HCT116 (cell line): ENCODE results near the gene PHKG2. TPM values are rescaled to one million over a fixed set of nuclear protein-coding genes. Genes with fewer than 3 reads are reported as not detected.

Source experiments
- ATAC-seq: fragments of 200-7000 bp; cut with Tn5 transposase; 2 replicates; pipeline ENCODE4 v1.9.1; 2020; ENCODE audit warnings: mild to moderate bottlenecking, moderate library complexity
- BruUV-seq: library from RNA; stranded (reverse); fragments of 400-500 nt; replicated peaks from 2 replicates; lab custom pipeline; 2021; lab: Mats Ljungman, UMichigan
- CTCF ChIA-PET: fragments of 300-600 bp; sonication (Branson Sonifier 250); formaldehyde crosslinking; loops from one replicate; lab custom pipeline; 2021; ENCODE audit warnings: antibody characterized with exemption; lab: Charles Lee
- POLR2A ChIA-PET: fragments of 300-600, 350-600 bp; sonication (Branson Sonifier 250); formaldehyde crosslinking; loops from one replicate; lab custom pipeline; 2021; ENCODE audit warnings: antibody characterized with exemption; lab: Charles Lee
- RAD21 ChIA-PET, 2 experiments: fragments of 300-600 bp; sonication (Branson Sonifier 250); formaldehyde crosslinking; loops; one replicate each; lab custom pipeline; 2023; ENCODE audit warnings: low total read pairs in 2 of 2; ENCODE audit not compliant: uncharacterized antibody in 2 of 2, unreplicated experiment in 2 of 2, low non-redundant PET in 1 of 2; lab: Charles Lee
- DNase-seq: peaks from one replicate; pipeline ENCODE4 v3.0.0-alpha.2; 2010; ENCODE audit warnings: low read depth, low spot score
- H2AFZ ChIP-seq: fragments of 200-600 bp; shearing (Covaris generic), sonication (generic); 2 replicates; pipeline ENCODE4 v1.6.1; 2017; ENCODE audit warnings: low read depth, mixed run types, mixed read lengths, antibody characterized with exemption, low read length; ENCODE audit not compliant: poor library complexity, severe bottlenecking
- H3K27ac ChIP-seq: 2 replicates; pipeline ENCODE4 v1.5.1; 2012; ENCODE audit warnings: low read depth, low read length
- H3K27me3 ChIP-seq: fragments of 200-600 bp; sonication (generic); 2 replicates; pipeline ENCODE4 v1.6.1; 2016; ENCODE audit warnings: mixed run types, low read length, mixed read lengths; ENCODE audit not compliant: insufficient read depth
- H3K36me3 ChIP-seq, 2 experiments: fragments of 200-500 bp in 1 of 2; fragments of 200-600 bp in 1 of 2; sonication (Bioruptor generic) in 1 of 2; sonication (generic) in 1 of 2; 2 replicates each; pipeline versions ENCODE4 v1.5.1 to v1.6.1; 2014 to 2016; ENCODE audit warnings: low read length in 2 of 2, inconsistent platforms in 1 of 2, mixed read lengths in 1 of 2, mixed run types in 1 of 2; ENCODE audit not compliant: insufficient read depth in 2 of 2, control insufficient read depth in 1 of 2
- H3K4me1 ChIP-seq, 2 experiments: fragments of 200-600 bp in 1 of 2; sonication (generic) in 1 of 2; 2 replicates each; pipeline versions ENCODE4 v1.5.1 to v1.6.1; 2012 to 2017; ENCODE audit warnings: low read length in 2 of 2, inconsistent platforms in 1 of 2, mild to moderate bottlenecking in 1 of 2, mixed read lengths in 1 of 2, mixed run types in 1 of 2, moderate library complexity in 1 of 2; ENCODE audit not compliant: insufficient read depth in 2 of 2, control insufficient read depth in 1 of 2
- H3K4me2 ChIP-seq: fragments of 200-600 bp; sonication (generic); 2 replicates; pipeline ENCODE4 v1.6.1; 2017; ENCODE audit warnings: mixed run types, low read length, mixed read lengths
- H3K4me3 ChIP-seq, 2 experiments: fragments of 200-600 bp in 1 of 2; sonication (generic) in 1 of 2; replicated peaks in 1 of 2; 2 replicates each; pipeline ENCODE4 v1.5.1; 2011 to 2016; ENCODE audit warnings: low read length in 2 of 2, control low read depth in 1 of 2, low read depth in 1 of 2, mild to moderate bottlenecking in 1 of 2, mixed read lengths in 1 of 2, mixed run types in 1 of 2
- H3K79me2 ChIP-seq: fragments of 200-600 bp; sonication (generic); 2 replicates; pipeline ENCODE4 v1.6.1; 2017; ENCODE audit warnings: mild to moderate bottlenecking, mixed run types, low read length, moderate library complexity, mixed read lengths; ENCODE audit not compliant: insufficient read depth
- H3K9ac ChIP-seq: fragments of 200-600 bp; sonication (generic); 2 replicates; pipeline ENCODE4 v1.6.1; 2016; ENCODE audit warnings: low read length, mixed read lengths
- H3K9me2 ChIP-seq: fragments of 200-600 bp; sonication (generic), shearing (Covaris generic); 2 replicates; pipeline ENCODE4 v1.6.1; 2017; ENCODE audit warnings: mixed run types, mild to moderate bottlenecking, moderate library complexity; ENCODE audit not compliant: insufficient read depth
- H3K9me3 ChIP-seq, 2 experiments: fragments of 200-500 bp in 1 of 2; fragments of 200-600 bp in 1 of 2; sonication (Bioruptor generic) in 1 of 2; sonication (generic) in 1 of 2; 2 replicates each; pipeline ENCODE4 v1.6.1; 2014 to 2017; ENCODE audit warnings: low read length in 2 of 2, mixed read lengths in 2 of 2, inconsistent platforms in 1 of 2, low read depth in 1 of 2, mild to moderate bottlenecking in 1 of 2, mixed run types in 1 of 2, moderate library complexity in 1 of 2; ENCODE audit not compliant: control insufficient read depth in 1 of 2, insufficient read depth in 1 of 2
- H4K20me1 ChIP-seq: fragments of 200-600 bp; sonication (generic), shearing (Covaris generic); 2 replicates; pipeline ENCODE4 v1.6.1; 2017; ENCODE audit warnings: mixed run types, mild to moderate bottlenecking, moderate library complexity; ENCODE audit not compliant: insufficient read depth
- CEBPB ChIP-seq: IDR thresholded peaks from 2 replicates; pipeline ENCODE4 v1.6.1; 2012; ENCODE audit warnings: low read depth
- EGR1 ChIP-seq: IDR thresholded peaks from 2 replicates; pipeline ENCODE4 v1.6.1; 2012; ENCODE audit warnings: low read depth
- FOSL1 ChIP-seq: IDR thresholded peaks from 2 replicates; pipeline ENCODE4 v1.6.1; 2012; ENCODE audit warnings: low read depth
- JUND ChIP-seq: IDR thresholded peaks from 2 replicates; pipeline ENCODE4 v1.6.1; 2012
- POLR2AphosphoS5 ChIP-seq: IDR thresholded peaks from 2 replicates; pipeline ENCODE4 v1.6.1; 2011; ENCODE audit warnings: mild to moderate bottlenecking, low read depth, low read length, moderate library complexity
- SIN3A ChIP-seq: IDR thresholded peaks from 2 replicates; pipeline ENCODE4 v1.6.1; 2012; ENCODE audit warnings: low read depth
- ZFX ChIP-seq: fragments of 450-650 bp; IDR thresholded peaks from 2 replicates; pipeline ENCODE4 v1.6.1; 2017
- intact Hi-C: fragments of 100-400 bp; cut with micrococcal nuclease; formaldehyde crosslinking; loops from 2 replicates; pipeline ENCODE4 v1.10.0; 2022
- total RNA-seq: library from RNA; stranded (reverse); gene quantifications from one replicate; pipeline ENCODE4 v1.2.1, GENCODE V29; 2021; ENCODE audit not compliant: unreplicated experiment
- TF ChIP-seq, protein P1 (sequence below): IDR thresholded peaks from 2 replicates; pipeline ENCODE4 v1.6.1; 2012
- TF ChIP-seq, protein P2 (sequence below): IDR thresholded peaks from 2 replicates; pipeline ENCODE4 v1.6.1; 2011; ENCODE audit warnings: mild to moderate bottlenecking, low read length, moderate library complexity; ENCODE audit not compliant: insufficient replicate concordance; ENCODE audit errors: extremely low read depth
- TF ChIP-seq, protein P3 (sequence below): IDR thresholded peaks from 2 replicates; pipeline ENCODE4 v1.6.1; 2012; ENCODE audit warnings: low read depth

PHKG2 gene
- total RNA-seq, 1 experiment from 2014 or later: 32.6 TPM

DNA sequence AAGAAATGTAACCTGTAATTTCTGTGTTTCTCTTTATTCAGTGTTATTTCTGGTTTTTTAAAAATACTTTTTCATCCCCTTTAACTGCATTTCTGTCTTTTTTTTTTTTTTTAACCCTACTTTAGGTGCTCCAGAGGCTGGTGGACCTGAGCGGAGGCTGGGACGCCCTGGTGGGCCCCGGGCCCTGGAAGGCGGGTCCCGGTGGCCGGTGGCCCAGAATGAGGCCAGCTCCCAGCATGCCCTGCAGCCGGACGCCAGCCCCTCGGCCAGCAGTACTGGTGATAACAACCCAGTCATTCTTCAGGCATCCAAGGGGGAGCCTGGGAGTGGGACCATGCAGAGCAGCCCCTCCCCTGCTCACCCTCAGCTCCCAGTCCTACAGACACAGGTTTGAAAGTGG is 47.7 kb upstream of the PHKG2 start:
- CTCF ChIA-PET: no interaction called here
- Histone ChIP-seq H3K27me3 (no peaks in the 10 kb centered on the region), H3K79me2 (peaks cover 57% of the 10 kb centered on the region), H3K9ac (peak overlapping the region; percentile 100), H3K36me3 (peaks cover 27 to 41% of the 10 kb centered on the region in 2 experiments), H3K9me2 (no peaks in the 10 kb centered on the region), H3K27ac (peak overlapping the region; percentile 100; the same call in 1 of the 2 replicates), H3K4me3 (peak overlapping the region in 1 of 2 experiments; percentile 95; a peak in 1 of 4 replicates), H3K9me3 (no peaks in the 10 kb centered on the region), H3K4me1 (peaks cover 11 to 22% of the 10 kb centered on the region in 2 experiments), H3K4me2 (peak overlapping the region; percentile 94), H4K20me1 (no peaks in the 10 kb centered on the region), H2AFZ (no peak overlapping the region)
- TF ChIP-seq POLR2AphosphoS5 (no peak), JUND (no peak), SIN3A (no peak), ZFX (no peak), EGR1 (no peak), FOSL1 (no peak), CEBPB (no peak)
- TF ChIP-seq, protein P1, sequence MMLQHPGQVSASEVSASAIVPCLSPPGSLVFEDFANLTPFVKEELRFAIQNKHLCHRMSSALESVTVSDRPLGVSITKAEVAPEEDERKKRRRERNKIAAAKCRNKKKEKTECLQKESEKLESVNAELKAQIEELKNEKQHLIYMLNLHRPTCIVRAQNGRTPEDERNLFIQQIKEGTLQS: no peak
- TF ChIP-seq, protein P2, sequence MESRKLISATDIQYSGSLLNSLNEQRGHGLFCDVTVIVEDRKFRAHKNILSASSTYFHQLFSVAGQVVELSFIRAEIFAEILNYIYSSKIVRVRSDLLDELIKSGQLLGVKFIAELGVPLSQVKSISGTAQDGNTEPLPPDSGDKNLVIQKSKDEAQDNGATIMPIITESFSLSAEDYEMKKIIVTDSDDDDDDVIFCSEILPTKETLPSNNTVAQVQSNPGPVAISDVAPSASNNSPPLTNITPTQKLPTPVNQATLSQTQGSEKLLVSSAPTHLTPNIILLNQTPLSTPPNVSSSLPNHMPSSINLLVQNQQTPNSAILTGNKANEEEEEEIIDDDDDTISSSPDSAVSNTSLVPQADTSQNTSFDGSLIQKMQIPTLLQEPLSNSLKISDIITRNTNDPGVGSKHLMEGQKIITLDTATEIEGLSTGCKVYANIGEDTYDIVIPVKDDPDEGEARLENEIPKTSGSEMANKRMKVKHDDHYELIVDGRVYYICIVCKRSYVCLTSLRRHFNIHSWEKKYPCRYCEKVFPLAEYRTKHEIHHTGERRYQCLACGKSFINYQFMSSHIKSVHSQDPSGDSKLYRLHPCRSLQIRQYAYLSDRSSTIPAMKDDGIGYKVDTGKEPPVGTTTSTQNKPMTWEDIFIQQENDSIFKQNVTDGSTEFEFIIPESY: no peak
- TF ChIP-seq, protein P3, sequence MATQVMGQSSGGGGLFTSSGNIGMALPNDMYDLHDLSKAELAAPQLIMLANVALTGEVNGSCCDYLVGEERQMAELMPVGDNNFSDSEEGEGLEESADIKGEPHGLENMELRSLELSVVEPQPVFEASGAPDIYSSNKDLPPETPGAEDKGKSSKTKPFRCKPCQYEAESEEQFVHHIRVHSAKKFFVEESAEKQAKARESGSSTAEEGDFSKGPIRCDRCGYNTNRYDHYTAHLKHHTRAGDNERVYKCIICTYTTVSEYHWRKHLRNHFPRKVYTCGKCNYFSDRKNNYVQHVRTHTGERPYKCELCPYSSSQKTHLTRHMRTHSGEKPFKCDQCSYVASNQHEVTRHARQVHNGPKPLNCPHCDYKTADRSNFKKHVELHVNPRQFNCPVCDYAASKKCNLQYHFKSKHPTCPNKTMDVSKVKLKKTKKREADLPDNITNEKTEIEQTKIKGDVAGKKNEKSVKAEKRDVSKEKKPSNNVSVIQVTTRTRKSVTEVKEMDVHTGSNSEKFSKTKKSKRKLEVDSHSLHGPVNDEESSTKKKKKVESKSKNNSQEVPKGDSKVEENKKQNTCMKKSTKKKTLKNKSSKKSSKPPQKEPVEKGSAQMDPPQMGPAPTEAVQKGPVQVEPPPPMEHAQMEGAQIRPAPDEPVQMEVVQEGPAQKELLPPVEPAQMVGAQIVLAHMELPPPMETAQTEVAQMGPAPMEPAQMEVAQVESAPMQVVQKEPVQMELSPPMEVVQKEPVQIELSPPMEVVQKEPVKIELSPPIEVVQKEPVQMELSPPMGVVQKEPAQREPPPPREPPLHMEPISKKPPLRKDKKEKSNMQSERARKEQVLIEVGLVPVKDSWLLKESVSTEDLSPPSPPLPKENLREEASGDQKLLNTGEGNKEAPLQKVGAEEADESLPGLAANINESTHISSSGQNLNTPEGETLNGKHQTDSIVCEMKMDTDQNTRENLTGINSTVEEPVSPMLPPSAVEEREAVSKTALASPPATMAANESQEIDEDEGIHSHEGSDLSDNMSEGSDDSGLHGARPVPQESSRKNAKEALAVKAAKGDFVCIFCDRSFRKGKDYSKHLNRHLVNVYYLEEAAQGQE: no peak
- no TSS peak for BruUV-seq
- RAD21 ChIA-PET: no interaction called here
- intact Hi-C loops: no loop called here
- POLR2A ChIA-PET: no interaction called here
- DNase-seq: no peak
- ATAC-seq: no peak
